Adrenal gland (tissue), 12 donors: ENCODE data around the gene DYNC1LI1. TPM values are rescaled to one million over a fixed set of nuclear protein-coding genes. Genes with fewer than 3 reads are reported as not detected.

Experiments used
- DNase-seq, 7 donors: peaks; one replicate each; pipeline ENCODE4 v3.0.0-alpha.2; 2019 to 2020
- H3K27ac ChIP-seq, 5 donors: fragments of 200-600 bp; sonication (generic) in 4 of 5; 1 replicate in 3 of 5; 2 replicates in 2 of 5; pipeline versions ENCODE4 v1.5.1 to v1.8.0; 2016 to 2020; ENCODE audit warnings: mild to moderate bottlenecking in 1 of 5
- H3K27me3 ChIP-seq: fragments of 200-600 bp; 2 replicates; pipeline ENCODE4 v1.8.0; 2021
- H3K36me3 ChIP-seq, 2 donors: fragments of 200-600 bp; replicated peaks in 1 of 2; 1 replicate in 1 of 2; 2 replicates in 1 of 2; pipeline versions ENCODE4 v1.5.1 to v1.8.0; 2018 to 2022
- H3K4me1 ChIP-seq, 2 donors: fragments of 200-600 bp; replicated peaks in 1 of 2; 1 replicate in 1 of 2; 2 replicates in 1 of 2; pipeline versions ENCODE4 v1.5.1 to v1.8.0; 2018 to 2021
- H3K4me3 ChIP-seq, 4 donors: fragments of 200-600 bp; sonication (generic) in 3 of 4; one replicate each; pipeline ENCODE4 v1.5.1; 2016 to 2018
- H3K9me3 ChIP-seq, 3 donors: fragments of 200-600 bp; sonication (generic) in 1 of 3; replicated peaks in 1 of 3; 1 replicate in 2 of 3; 2 replicates in 1 of 3; pipeline versions ENCODE4 v1.5.1 to v1.8.0; 2016 to 2021
- CTCF ChIP-seq, 6 experiments: fragments of 450-650 bp in 4 of 6; fragments of 200-600 bp in 2 of 6; sonication (generic) in 1 of 6; IDR thresholded peaks; 1 replicate in 5 of 6; 2 replicates in 1 of 6; pipeline versions ENCODE4 v1.5.1 to v1.8.0; 2016 to 2021; ENCODE audit warnings: antibody characterized with exemption in 6 of 6, mild to moderate bottlenecking in 2 of 6, moderate library complexity in 1 of 6
- POLR2A ChIP-seq, 2 donors: fragments of 450-650 bp; IDR thresholded peaks; one replicate each; pipeline ENCODE4 v1.6.1; 2017; ENCODE audit warnings: antibody characterized with exemption in 2 of 2, mild to moderate bottlenecking in 2 of 2, moderate library complexity in 1 of 2
- WGBS, 4 donors: extraction: QIAGEN DNeasy Blood & Tissue Kit in 2 of 4; methylation state at CpG; one replicate each; pipeline versions ENCODE4 v1.1.5 to v1.1.7; 2013 to 2017; 5-methylcytosine and 5-hydroxymethylcytosine counted together
- intact Hi-C, 2 donors: fragments of 100-400 bp; cut with DNase I; formaldehyde crosslinking; loops; one replicate each; pipeline versions ENCODE4 v1.14.1 to v1.15.0; 2022 to 2023
- polyA plus RNA-seq, 3 donors: library from polyadenylated mRNA; stranded (reverse); fragments of 200-250 nt in 2 of 3; fragments of 350-450 nt in 1 of 3; fragmentation: Illumina TruSeq in 1 of 3; extraction: RNeasy Lipid Tissue Mini Kit (QIAGEN cat#74804) in 1 of 3; gene quantifications; one replicate each; pipeline ENCODE4 v1.2.3, GENCODE V29; 2013 to 2014
- total RNA-seq, 9 donors: library from RNA; depleted of rRNA in 4 of 9; stranded (reverse); fragments of >200 nt in 4 of 9; fragments of 120-200 nt in 1 of 9; fragmentation: NEBNext Ultra II Directional in 1 of 9; extraction: Animal tissue kit (Norgen Biotek cat#: 25700) in 1 of 9; gene quantifications; one replicate each; pipeline versions ENCODE4 v1.1.0 to v1.2.4, GENCODE V29; 2013 to 2023
- donor health status: healthy with polysubstance abuse.
- donor health status: Bipolar disorder and iron deficiency.
- donor health status: DM: yes; HTN: yes; CAD: no.
- donor health status: DM: no; HTN: no; CAD: no.
- donor health status: DM: no; HTN: no; CAD: no.
- donor health status: DM: yes; HTN: yes; CAD: no.

The DYNC1LI1 gene
- total and polyA plus RNA-seq, 12 donors, result 9.8 to 63.7 (median 18.1) TPM

DNA sequence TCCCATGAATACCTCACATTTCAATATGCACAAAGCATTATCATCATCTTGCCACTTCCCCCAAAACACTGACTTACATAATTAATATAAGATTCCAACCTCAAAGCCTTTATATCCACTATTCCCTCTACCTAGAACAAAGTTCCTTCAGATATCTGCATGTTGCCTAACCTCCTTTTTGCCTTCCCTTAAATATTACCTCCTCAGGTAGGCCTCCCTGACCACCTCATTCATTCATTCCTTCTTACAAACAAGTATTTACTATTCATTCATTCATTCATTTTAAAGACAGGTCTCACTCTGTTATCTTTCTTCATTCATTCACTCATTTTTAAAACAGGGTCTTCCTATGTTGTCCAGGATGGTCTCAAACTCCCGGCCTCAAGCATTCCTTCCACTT lies 18.6 kb downstream of the DYNC1LI1 start:
- no peaks in the 10 kb centered on the region for H3K9me3 ChIP-seq
- no peak for TF ChIP-seq CTCF (IDR thresholded peaks at IDR 0.05)
- H3K27me3 ChIP-seq, result no peaks in the 10 kb centered on the region
- DNase-seq, result no peak
- no peaks in the 10 kb centered on the region for H3K36me3 ChIP-seq
- intact Hi-C loops, result no loop called here
- WGBS, 4 donors, result 91 to 100% (median 97%) methylated on average over 1 of the region's 1 CpG
- no peaks in the 10 kb centered on the region for H3K4me1 ChIP-seq
- H3K4me3 ChIP-seq, result no peak overlapping the region
- no peak overlapping the region for H3K27ac ChIP-seq

- no peak for TF ChIP-seq POLR2A (IDR thresholded peaks at IDR 0.05)
- no peak for TF ChIP-seq CTCF (IDR thresholded peaks at IDR 0.05)
- Histone ChIP-seq H3K27me3 (no peaks in the 10 kb centered on the region), H3K36me3 (no peaks in the 10 kb centered on the region), H3K4me3 (no peak overlapping the region), H3K9me3 (no peaks in the 10 kb centered on the region), H3K27ac (no peak overlapping the region), H3K4me1 (no peaks in the 10 kb centered on the region)
- DNase-seq, result no peak
- intact Hi-C loops, result no loop called here
These were observed 19.2 kb downstream of the DYNC1LI1 start for GRCh38 chr3:32551496-32551895.

DNA sequence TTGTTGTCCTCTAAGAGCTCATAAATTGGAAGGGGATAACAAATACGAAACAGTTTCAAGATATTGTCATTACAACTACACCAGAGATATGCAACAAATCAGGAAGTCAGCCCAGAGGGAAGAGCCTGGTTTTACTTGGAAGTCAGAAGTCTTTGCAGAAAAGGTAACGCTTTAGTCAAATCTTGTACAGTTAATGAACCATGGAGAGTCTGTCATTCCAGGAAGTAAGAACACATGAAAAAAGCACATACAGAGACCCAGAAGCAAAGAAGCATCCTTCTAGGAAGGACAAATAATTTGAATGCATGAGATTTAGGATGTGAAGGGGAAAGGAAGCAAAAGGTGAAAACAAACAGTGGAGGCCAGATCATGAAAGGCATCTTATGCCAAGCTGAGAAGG lies 19.6 kb downstream of the DYNC1LI1 start:
- H3K27ac ChIP-seq, result no peak overlapping the region
- TF ChIP-seq POLR2A (IDR thresholded peaks at IDR 0.05) (no peak), CTCF (IDR thresholded peaks at IDR 0.05) (no peak)

GRCh38 chr3:32545305-32545704 lies 25.4 kb downstream of the DYNC1LI1 start:
- no peak for DNase-seq
- no peaks in the 10 kb centered on the region for H3K9me3 ChIP-seq
- peaks cover 0 to 6% of the 10 kb centered on the region in 2 donors for H3K4me1 ChIP-seq
- no peak overlapping the region for H3K4me3 ChIP-seq
- intact Hi-C loops, result no loop called here
- peaks cover 0 to 4% of the 10 kb centered on the region in 2 donors for H3K36me3 ChIP-seq
- no peaks in the 10 kb centered on the region for H3K27me3 ChIP-seq
- H3K27ac ChIP-seq, result no peak overlapping the region
- TF ChIP-seq CTCF (IDR thresholded peaks at IDR 0.05), result no peak

More for the DNA sequence above, 19.6 kb downstream of the DYNC1LI1 start:
- DNase-seq, result no peak
- intact Hi-C loops, result no loop called here
- Histone ChIP-seq H3K4me3 (no peak overlapping the region), H3K27me3 (no peaks in the 10 kb centered on the region), H3K9me3 (no peaks in the 10 kb centered on the region), H3K4me1 (no peaks in the 10 kb centered on the region), H3K36me3 (no peaks in the 10 kb centered on the region)
- 86 to 96% (median 88%) methylated on average over 2 of the region's 2 CpGs for WGBS, 4 donors
